Cardiac septum (tissue), 1 donor: ENCODE results near the gene GLYR1. TPM values are rescaled to one million over a fixed set of nuclear protein-coding genes. Genes with fewer than 3 reads are reported as not detected.

Source experiments
- DNase-seq: peaks from one replicate; pipeline ENCODE4 v3.0.0-alpha.2; 2020; ENCODE audit warnings: low spot score
- intact Hi-C: fragments of 100-400 bp; cut with DNase I; formaldehyde crosslinking; loops from one replicate; pipeline ENCODE4 v1.14.0; 2022
- total RNA-seq: library from RNA; stranded (reverse); fragmentation: NEBNext Ultra II Directional; extraction: Animal tissue kit (Norgen Biotek cat#: 25700); gene quantifications from one replicate; pipeline ENCODE4 v1.2.1, GENCODE V29; 2021
- donor health status: DM: no; HTN: no; CAD: no.

The GLYR1 gene
- total RNA-seq, 1 donor from 2014 or later: 64.9 TPM

GRCh38 chr16:4814542-4815173 is 32.4 kb downstream of the GLYR1 start:
- intact Hi-C loops: no loop called here
- DNase-seq: no peak

GRCh38 chr16:4814046-4814445 is 33.0 kb downstream of the GLYR1 start:
- DNase-seq: no peak
- intact Hi-C loops: no loop called here

GRCh38 chr16:4813251-4814003 is 33.7 kb downstream of the GLYR1 start:
- DNase-seq: no peak
- intact Hi-C loops: no loop called here

GRCh38 chr16:4811773-4812172 is 35.3 kb downstream of the GLYR1 start:
- DNase-seq: no peak
- intact Hi-C loops: no loop called here

- intact Hi-C loops: no loop called here
- no peak for DNase-seq
Observed at GRCh38 chr16:4811242-4811641, 35.8 kb downstream of the GLYR1 start.

GRCh38 chr16:4806280-4806679 is 40.8 kb downstream of the GLYR1 start:
- intact Hi-C loops: loop anchor here (10.0 kb wide), 3 partner anchors 71 to 149 kb away; partner anchors contain the start of genes ANKS3, DNAAF8, NUDT16L1 and SEC14L5
- DNase-seq: no peak

GRCh38 chr16:4805231-4805630 is 41.9 kb downstream of the GLYR1 start:
- DNase-seq: no peak
- intact Hi-C loops: loop anchor here (10.0 kb wide), 3 partner anchors 70 to 150 kb away; partner anchors contain the start of genes ANKS3, DNAAF8, NUDT16L1 and SEC14L5

GRCh38 chr16:4803898-4804762 is 43.0 kb downstream of the GLYR1 start:
- intact Hi-C loops: loop anchor here (10.0 kb wide), 3 partner anchors 69 to 151 kb away; partner anchors contain the start of genes ANKS3, DNAAF8, NUDT16L1 and SEC14L5
- DNase-seq: no peak

GRCh38 chr16:4803401-4803844 is 43.7 kb downstream of the GLYR1 start:
- DNase-seq: no peak
- intact Hi-C loops: loop anchor here (10.0 kb wide), 3 partner anchors 69 to 151 kb away; partner anchors contain the start of genes ANKS3, DNAAF8, NUDT16L1 and SEC14L5

DNA sequence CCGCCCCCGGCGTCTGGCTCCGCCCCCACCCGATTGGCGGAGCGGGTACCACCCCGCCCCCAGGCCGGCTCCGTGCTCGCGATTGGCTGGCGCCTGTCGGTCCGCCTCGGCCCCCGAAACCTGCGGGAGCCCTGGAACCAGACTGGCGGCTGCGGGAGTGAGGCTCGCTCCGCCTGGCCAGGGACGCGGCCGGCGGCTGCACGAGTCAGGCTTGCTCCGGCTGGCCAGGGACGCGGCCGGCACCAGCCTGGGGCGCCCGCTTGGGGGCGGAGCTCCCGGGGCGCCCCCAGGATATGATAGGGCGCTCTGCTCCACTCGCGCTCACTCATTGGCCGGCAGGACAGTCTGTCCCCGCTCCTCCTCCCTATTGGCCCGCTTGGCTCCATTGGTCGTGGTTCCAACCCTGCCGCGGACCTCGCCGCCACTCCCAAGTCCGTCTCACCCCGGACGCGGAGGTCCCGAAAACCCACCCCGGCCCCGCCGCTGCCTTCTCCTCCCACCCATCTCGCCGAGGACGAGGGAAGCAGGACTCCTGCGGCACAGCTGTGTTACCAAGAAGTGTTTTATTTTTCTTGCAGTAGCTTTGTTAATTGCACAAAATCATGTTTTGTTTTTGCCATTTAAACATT is 44.3 kb downstream of the GLYR1 start:
- intact Hi-C loops: loop anchor here (1.0 to 10.0 kb wide), 5 partner anchors 35 to 152 kb away; partner anchors contain the start of genes ANKS3, DNAAF8, NUDT16L1 and SEC14L5

DNA sequence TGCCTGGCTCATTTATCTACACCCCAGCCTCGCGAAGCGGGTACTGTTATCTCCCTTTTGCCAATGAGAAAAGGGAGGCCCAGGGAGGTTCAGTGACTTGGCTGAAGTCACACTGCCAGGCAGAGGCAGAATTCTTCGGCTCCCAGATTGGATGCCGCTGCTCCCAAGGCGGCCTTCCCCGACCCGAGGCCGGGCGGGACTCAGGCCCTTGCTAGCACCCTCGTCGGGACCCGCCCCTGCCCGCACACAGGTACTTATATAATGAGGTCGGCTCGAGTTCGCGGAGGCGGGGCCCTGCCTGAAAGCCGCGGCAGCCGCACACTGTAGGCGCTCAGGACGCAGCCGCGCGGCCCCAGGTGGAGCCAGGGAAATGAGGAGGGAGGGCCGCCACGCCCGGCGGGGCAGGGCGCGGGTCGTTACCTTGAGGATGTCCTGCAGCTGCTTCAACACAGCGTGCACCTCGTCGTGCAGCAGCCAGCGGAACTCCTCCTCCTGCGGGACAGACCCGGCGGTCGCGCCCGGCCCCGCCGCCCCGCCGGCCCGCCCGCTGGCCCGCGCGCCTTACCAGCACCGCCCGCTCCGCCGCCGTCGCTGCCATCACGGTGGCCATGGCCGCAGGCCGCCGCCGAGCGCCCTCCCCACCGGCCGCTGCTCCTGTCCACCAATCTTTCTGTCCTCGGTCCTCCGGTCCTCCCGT is 45.0 kb downstream of the GLYR1 start, which contains the start of gene ROGDI:
TSS of gene ROGDI (minus strand) at position 672 of the 697 bp plus-strand sequence. CDS start at position 610, 62 bp downstream.
- intact Hi-C loops: loop anchor here (1.0 to 10.0 kb wide), 5 partner anchors 35 to 153 kb away; partner anchors contain the start of genes ANKS3, DNAAF8, NUDT16L1 and SEC14L5
- peak; percentile 90 for DNase-seq

More for the DNA sequence above, 44.3 kb downstream of the GLYR1 start:
- DNase-seq: peak; percentile 96

DNA sequence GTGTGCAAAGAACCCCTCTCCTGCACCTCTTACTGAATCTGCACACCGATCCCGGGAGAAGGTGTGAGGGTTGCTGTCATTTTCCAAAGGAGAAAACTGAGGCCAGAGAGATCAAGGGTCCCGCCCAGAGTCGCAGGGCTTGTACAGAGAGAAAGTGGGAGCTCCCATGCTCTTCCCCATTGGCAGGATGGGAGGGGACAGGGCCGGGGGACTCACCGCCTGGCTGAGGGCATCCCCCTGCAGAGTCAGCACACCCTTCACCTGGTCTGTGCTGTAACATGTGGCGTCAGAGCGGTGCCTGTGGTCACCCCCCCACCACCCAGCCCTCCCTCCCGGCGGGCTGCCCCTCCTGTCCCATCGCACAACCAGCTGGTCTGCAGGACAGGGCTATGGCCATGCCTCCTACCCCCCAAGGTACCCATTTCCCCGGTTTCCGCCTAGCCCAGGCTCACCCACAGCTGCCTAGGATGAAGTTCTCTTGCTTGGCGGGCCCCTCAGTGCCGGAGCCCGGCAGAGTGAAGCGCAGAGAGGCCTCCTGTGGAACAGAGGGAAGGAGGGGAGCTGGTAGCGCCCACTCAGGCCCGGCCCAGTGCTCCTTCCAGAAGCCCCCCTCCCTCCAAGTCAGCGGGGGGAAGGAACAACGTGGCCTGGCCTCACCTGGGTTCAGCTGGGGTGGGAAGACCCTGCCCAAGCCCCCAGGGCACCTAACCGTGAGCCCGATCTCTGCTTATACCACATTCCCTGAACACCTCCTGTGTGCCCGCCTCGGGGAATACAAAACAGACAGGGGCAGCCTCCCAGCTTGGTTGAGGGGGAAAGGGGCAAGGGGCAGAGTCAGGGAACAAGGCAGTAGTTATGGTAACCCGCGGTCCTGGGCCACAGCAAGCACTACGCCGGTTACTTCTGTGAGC is 45.8 kb downstream of the GLYR1 start:
- intact Hi-C loops: loop anchor here (10.0 kb wide), 3 partner anchors 67 to 153 kb away; partner anchors contain the start of genes ANKS3, DNAAF8, NUDT16L1 and SEC14L5
- DNase-seq: no peak

DNA sequence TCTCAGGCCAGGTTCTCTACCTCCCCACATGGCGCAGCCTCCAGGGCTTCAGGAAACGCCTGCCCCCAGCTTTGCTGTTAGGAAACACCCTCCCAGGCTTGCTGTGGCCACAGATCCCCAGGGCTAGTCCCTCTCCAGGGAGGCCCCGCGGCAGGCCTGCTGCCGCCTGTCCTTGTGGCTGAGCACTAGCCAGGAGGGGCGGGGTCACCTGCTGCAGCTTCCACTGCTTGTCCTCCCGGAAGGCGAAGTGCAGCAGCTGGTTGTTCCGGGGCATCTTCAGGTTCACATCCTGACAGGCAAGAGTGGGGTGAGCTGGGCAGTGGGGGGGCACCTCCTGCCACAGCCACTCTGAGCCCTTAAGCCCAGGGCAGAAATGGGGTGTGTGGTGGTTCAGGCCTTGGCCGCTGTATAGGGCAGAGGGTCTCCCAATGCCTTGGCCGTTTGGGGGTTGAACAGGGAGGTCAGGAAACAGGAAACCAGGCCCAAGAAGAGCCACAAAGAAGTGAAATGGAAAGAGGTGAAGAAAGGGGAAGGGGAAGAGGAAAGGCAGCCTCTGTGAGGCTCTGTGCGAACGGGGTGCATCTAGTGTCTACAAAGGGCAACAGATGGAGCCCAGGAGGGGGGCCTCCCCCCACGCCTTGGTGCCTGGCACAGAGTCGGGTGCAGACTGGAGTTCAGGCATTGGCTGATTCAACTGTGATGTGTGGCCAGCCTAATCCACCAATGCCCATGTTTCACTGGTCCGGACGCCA is 46.6 kb downstream of the GLYR1 start:
- DNase-seq: peak; percentile 83
- intact Hi-C loops: loop anchor here (10.0 kb wide), 3 partner anchors 66 to 154 kb away; partner anchors contain the start of genes ANKS3, DNAAF8, NUDT16L1 and SEC14L5

- intact Hi-C loops: no loop called here
- no peak for DNase-seq
Observed at GRCh38 chr16:4799171-4799855, 47.8 kb downstream of the GLYR1 start.

DNA sequence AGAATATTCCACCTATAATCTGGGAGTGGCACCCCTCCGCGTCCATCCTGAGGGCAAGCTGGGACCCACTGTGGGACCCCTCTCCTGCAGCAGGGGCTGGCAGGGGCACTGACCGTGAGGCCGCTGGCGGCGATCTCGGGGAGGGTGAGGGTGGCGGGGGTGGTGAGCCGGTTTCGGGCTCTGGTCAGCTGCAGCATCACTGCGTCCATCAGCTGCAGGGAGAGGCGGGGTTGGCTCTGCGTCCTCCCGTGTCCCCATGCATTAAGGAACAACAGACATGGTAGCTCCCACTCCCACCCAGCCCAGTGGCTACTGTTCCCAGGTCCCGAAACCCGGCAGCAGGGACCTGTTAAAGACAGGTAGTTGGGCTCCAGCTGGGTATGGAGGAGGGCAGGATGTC is 48.6 kb downstream of the GLYR1 start:
- no peak for DNase-seq
- intact Hi-C loops: no loop called here

GRCh38 chr16:4797805-4798252 is 49.3 kb downstream of the GLYR1 start:
- DNase-seq: no peak
- intact Hi-C loops: no loop called here
